WTC11 (cell line): ENCODE measurements around the gene TERT. TPM values are rescaled to one million over a fixed set of nuclear protein-coding genes. Genes with fewer than 3 reads are reported as not detected.

Source experiments
- ATAC-seq: fragments of 200-7000 bp; cut with Tn5 transposase; 2 replicates; pipeline ENCODE4 v1.10.0; 2021; ENCODE audit warnings: mild to moderate bottlenecking, moderate library complexity
- CTCF ChIA-PET: fragments of 300-600 bp; sonication (Branson Sonifier 250); formaldehyde crosslinking; loops from one replicate; lab custom pipeline; 2021; ENCODE audit warnings: antibody characterized with exemption; lab: Charles Lee
- POLR2A ChIA-PET: fragments of 350-600 bp; sonication (Branson Sonifier 250); formaldehyde crosslinking; loops from one replicate; lab custom pipeline; 2021; ENCODE audit warnings: antibody characterized with exemption; lab: Charles Lee
- DNase-seq: peaks from one replicate; pipeline ENCODE4 v3.0.0; 2021; ENCODE audit warnings: low spot score
- H3K27ac Mint-ChIP-seq: 2 replicates; pipeline ENCODE4 v1.8.0; 2021; ENCODE audit warnings: mixed read lengths
- H3K27me3 Mint-ChIP-seq: 2 replicates; pipeline ENCODE4 v1.8.0; 2021; ENCODE audit warnings: low read depth, mild to moderate bottlenecking, moderate library complexity, mixed read lengths
- H3K36me3 Mint-ChIP-seq: 2 replicates; pipeline ENCODE4 v1.8.0; 2021; ENCODE audit warnings: mixed read lengths
- H3K4me1 Mint-ChIP-seq: 2 replicates; pipeline ENCODE4 v1.8.0; 2022; ENCODE audit warnings: mixed read lengths
- H3K4me3 Mint-ChIP-seq: 2 replicates; pipeline ENCODE4 v1.8.0; 2021; ENCODE audit warnings: mild to moderate bottlenecking, moderate library complexity, mixed read lengths
- H3K9me3 Mint-ChIP-seq: 2 replicates; pipeline ENCODE4 v1.8.0; 2021; ENCODE audit warnings: mixed read lengths
- ARID4B ChIP-seq: sonication (generic); formaldehyde crosslinking; IDR thresholded peaks from 2 replicates; pipeline ENCODE4 v1.8.0; 2023; ENCODE audit warnings: missing genetic modification reagents, mild to moderate bottlenecking, borderline replicate concordance
- ATF2 ChIP-seq: sonication (generic); formaldehyde crosslinking; IDR thresholded peaks from 2 replicates; pipeline ENCODE4 v1.8.1; 2022; ENCODE audit warnings: low read depth, missing genetic modification reagents, borderline replicate concordance
- E2F1 ChIP-seq: sonication (generic); formaldehyde crosslinking; IDR thresholded peaks from 2 replicates; pipeline ENCODE4 v1.8.0; 2022; ENCODE audit warnings: mild to moderate bottlenecking, missing genetic modification reagents
- ETV6 ChIP-seq: sonication (generic); formaldehyde crosslinking; IDR thresholded peaks from 2 replicates; pipeline ENCODE4 v1.8.1; 2022; ENCODE audit warnings: mild to moderate bottlenecking, missing genetic modification reagents
- HMGA2 ChIP-seq: fragments of 250-450 bp; sonication (Bioruptor Pico); IDR thresholded peaks from 2 replicates; pipeline ENCODE4 v1.4.0; 2021; ENCODE audit warnings: mild to moderate bottlenecking, moderate library complexity
- JUN ChIP-seq: sonication (generic); formaldehyde crosslinking; IDR thresholded peaks from 2 replicates; pipeline ENCODE4 v1.8.0; 2023; ENCODE audit warnings: mild to moderate bottlenecking, missing genetic modification reagents
- NR2C2 ChIP-seq: sonication (generic); formaldehyde crosslinking; IDR thresholded peaks from 2 replicates; pipeline ENCODE4 v1.8.0; 2022; ENCODE audit warnings: mild to moderate bottlenecking, missing genetic modification reagents
- SMAD4 ChIP-seq: sonication (generic); formaldehyde crosslinking; IDR thresholded peaks from 2 replicates; pipeline ENCODE4 v1.8.0; 2022; ENCODE audit warnings: mild to moderate bottlenecking, missing genetic modification reagents
- TEAD4 ChIP-seq: sonication (generic); formaldehyde crosslinking; IDR thresholded peaks from 2 replicates; pipeline ENCODE4 v1.8.0; 2022; ENCODE audit warnings: mild to moderate bottlenecking, missing genetic modification reagents
- ZNF219 ChIP-seq: sonication (generic); formaldehyde crosslinking; IDR thresholded peaks from 2 replicates; pipeline ENCODE4 v1.8.0; 2023; ENCODE audit warnings: missing genetic modification reagents, mild to moderate bottlenecking, borderline replicate concordance
- ZNF232 ChIP-seq: sonication (generic); formaldehyde crosslinking; IDR thresholded peaks from 2 replicates; pipeline ENCODE4 v1.8.0; 2022; ENCODE audit warnings: mild to moderate bottlenecking, missing genetic modification reagents
- ZNF263 ChIP-seq: sonication (generic); formaldehyde crosslinking; IDR thresholded peaks from 2 replicates; pipeline ENCODE4 v1.8.1; 2022; ENCODE audit warnings: low read depth, mild to moderate bottlenecking, moderate library complexity, missing genetic modification reagents
- ZNF396 ChIP-seq: fragments of 250-450 bp; sonication (Bioruptor Pico); IDR thresholded peaks from 2 replicates; pipeline ENCODE4 v1.8.0; 2021; ENCODE audit warnings: mild to moderate bottlenecking, moderate library complexity, borderline replicate concordance
- total RNA-seq: library from RNA; stranded (reverse); gene quantifications from 3 replicates; pipeline ENCODE4 v1.2.3, GENCODE V29; 2021
- TF ChIP-seq, protein P1 (sequence below): fragments of 250-450 bp; sonication (Bioruptor Pico); IDR thresholded peaks from 2 replicates; pipeline ENCODE4 v1.9.0; 2021; ENCODE audit warnings: moderate library complexity, mild to moderate bottlenecking, inconsistent platforms, borderline replicate concordance
- TF ChIP-seq, protein P2 (sequence below): fragments of 250-450 bp; sonication (Bioruptor Pico); IDR thresholded peaks from 2 replicates; pipeline ENCODE4 v2.1.2; 2022; ENCODE audit warnings: mild to moderate bottlenecking, moderate library complexity

Gene TERT
- total RNA-seq, 1 experiment from 2014 or later, result 42.9 TPM

DNA sequence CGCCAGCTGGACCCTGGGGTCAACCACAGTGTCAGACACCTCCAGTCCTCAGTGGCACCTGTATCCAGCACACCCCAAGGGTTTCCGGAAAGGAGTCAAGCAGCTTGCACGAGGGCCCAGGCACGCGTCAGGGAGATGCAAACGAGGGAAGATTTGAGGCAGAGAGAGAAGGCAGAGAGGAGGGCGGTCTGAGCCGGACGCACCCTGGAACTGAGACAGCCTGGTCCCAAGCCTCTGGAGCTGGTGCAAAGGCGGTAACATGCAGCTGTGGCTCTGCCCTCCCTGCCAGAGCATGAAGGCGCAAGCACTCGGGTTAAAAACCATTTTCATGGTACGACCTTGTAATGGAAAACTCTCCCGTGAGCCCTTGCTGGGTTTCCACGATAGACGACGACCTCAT lies 37.5 kb downstream of the TERT start:
- ChIA-PET POLR2A (no interaction called here), CTCF (no interaction called here)
- H3K4me3 Mint-ChIP-seq, result no peak overlapping the region
- TF ChIP-seq TEAD4 (CRISPR knock-in tag) (no peak), HMGA2 (no peak), ETV6 (no peak)
- TF ChIP-seq, all 79 proteins: peak for 0
- Mint-ChIP-seq H3K27me3 (peaks cover 4% of the 10 kb centered on the region), H3K9me3 (peaks cover 10% of the 10 kb centered on the region), H3K27ac (peak overlapping the region; percentile 79; the same call in 1 of the 2 replicates), H3K4me1 (no peaks in the 10 kb centered on the region), H3K36me3 (peaks cover 25% of the 10 kb centered on the region)
- DNase-seq, result no peak
- ATAC-seq, result no peak

GRCh38 chr5:1256776-1257175 lies 38.1 kb downstream of the TERT start:
- no peak for ATAC-seq
- peaks cover 4% of the 10 kb centered on the region for H3K9me3 Mint-ChIP-seq
- H3K27ac Mint-ChIP-seq, result no peak overlapping the region
- H3K27me3 Mint-ChIP-seq, result 0 out of 2 replicates have a peak, but pooled peaks cover 3% of the 10 kb centered on the region
- no peaks in the 10 kb centered on the region for H3K4me1 Mint-ChIP-seq
- peaks cover 20% of the 10 kb centered on the region for H3K36me3 Mint-ChIP-seq
- no peak overlapping the region for H3K4me3 Mint-ChIP-seq
- TF ChIP-seq, protein P1, sequence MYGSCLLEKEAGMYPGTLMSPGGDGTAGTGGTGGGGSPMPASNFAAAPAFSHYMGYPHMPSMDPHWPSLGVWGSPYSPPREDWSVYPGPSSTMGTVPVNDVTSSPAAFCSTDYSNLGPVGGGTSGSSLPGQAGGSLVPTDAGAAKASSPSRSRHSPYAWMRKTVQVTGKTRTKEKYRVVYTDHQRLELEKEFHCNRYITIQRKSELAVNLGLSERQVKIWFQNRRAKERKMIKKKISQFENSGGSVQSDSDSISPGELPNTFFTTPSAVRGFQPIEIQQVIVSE, result no peak
- TF ChIP-seq, protein P2, sequence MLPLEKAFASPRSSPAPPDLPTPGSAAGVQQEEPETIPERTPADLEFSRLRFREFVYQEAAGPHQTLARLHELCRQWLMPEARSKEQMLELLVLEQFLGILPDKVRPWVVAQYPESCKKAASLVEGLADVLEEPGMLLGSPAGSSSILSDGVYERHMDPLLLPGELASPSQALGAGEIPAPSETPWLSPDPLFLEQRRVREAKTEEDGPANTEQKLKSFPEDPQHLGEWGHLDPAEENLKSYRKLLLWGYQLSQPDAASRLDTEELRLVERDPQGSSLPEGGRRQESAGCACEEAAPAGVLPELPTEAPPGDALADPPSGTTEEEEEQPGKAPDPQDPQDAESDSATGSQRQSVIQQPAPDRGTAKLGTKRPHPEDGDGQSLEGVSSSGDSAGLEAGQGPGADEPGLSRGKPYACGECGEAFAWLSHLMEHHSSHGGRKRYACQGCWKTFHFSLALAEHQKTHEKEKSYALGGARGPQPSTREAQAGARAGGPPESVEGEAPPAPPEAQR (CRISPR knock-in tag), result no peak
- TF ChIP-seq ATF2 (CRISPR knock-in tag) (no peak), ZNF219 (no peak), ARID4B (CRISPR knock-in tag) (no peak), NR2C2 (CRISPR knock-in tag) (no peak), E2F1 (CRISPR knock-in tag) (no peak)
- TF ChIP-seq, all 79 proteins: peak for 0
- no peak for DNase-seq
- POLR2A ChIA-PET, result no interaction called here
- CTCF ChIA-PET, result no interaction called here

DNA sequence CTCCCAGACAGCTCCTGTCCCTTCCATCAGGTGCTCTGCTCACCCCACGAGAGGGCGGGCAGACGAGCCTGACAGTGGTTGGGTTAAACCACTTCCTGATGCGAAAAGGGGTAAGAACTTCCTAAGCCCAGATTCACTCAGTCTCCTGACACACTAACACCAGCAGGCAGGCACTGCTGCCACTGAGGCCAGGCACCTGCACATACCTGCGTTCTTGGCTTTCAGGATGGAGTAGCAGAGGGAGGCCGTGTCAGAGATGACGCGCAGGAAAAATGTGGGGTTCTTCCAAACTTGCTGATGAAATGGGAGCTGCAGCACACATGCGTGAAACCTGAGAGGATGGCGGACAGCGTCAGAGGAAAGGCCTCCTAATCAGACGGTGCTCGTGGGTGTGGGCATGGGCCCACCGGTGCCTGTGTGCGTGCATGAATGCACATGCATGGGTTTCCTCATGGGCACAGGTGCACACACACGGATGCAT lies 39.7 kb downstream of the TERT start:
- ATAC-seq (no peak; the same call in 1 of the 2 replicates), DNase-seq (no peak)
- no peak overlapping the region; the same call in 1 of the 2 replicates for H3K27ac Mint-ChIP-seq
- ChIA-PET POLR2A (no interaction called here), CTCF (interaction anchor here (1.2 kb wide), 1 partner anchor 390 kb away, joined by 3 read pairs; no protein-coding TSS in a partner anchor)
- H3K36me3 Mint-ChIP-seq, result peaks cover 5% of the 10 kb centered on the region; the same call in 1 of the 2 replicates
- H3K27me3 Mint-ChIP-seq, result no peaks in the 10 kb centered on the region
- H3K4me3 Mint-ChIP-seq, result no peak overlapping the region
- TF ChIP-seq SMAD4 (CRISPR knock-in tag), result no peak
- no peak for TF ChIP-seq JUN
- no peak for TF ChIP-seq ZNF396 (CRISPR knock-in tag)
- no peak for TF ChIP-seq ZNF232 (CRISPR knock-in tag)
- no peak for TF ChIP-seq ZNF263 (CRISPR knock-in tag)
- H3K4me1 Mint-ChIP-seq, result no peaks in the 10 kb centered on the region
- no peaks in the 10 kb centered on the region for H3K9me3 Mint-ChIP-seq
